ENCODE results near the gene SUGCT. TPM values are rescaled to one million over a fixed set of nuclear protein-coding genes. Genes with fewer than 3 reads are reported as not detected.

Gene SUGCT
- total RNA-seq, 1 donor from 2014 or later: 9.8 TPM

GRCh38 chr7:40282858-40283257 lies 148.1 kb downstream of the SUGCT start:
- Mint-ChIP-seq H3K4me1 (no peaks in the 10 kb centered on the region), H3K27ac (no peak overlapping the region), H3K9me3 (peaks cover 11% of the 10 kb centered on the region)

GRCh38 chr7:40283391-40283790 lies 148.6 kb downstream of the SUGCT start:
- no peak overlapping the region for H3K27ac Mint-ChIP-seq
- no peak for TF ChIP-seq CTCF (IDR thresholded peaks at IDR 0.05; ENCODE audit: unreplicated experiment)

More at GRCh38 chr7:40282858-40283257, 148.1 kb downstream of the SUGCT start:
- Mint-ChIP-seq H3K36me3 (peaks cover 1% of the 10 kb centered on the region), H3K4me3 (no peak overlapping the region), H3K27me3 (ENCODE audit: low read depth) (no peaks in the 10 kb centered on the region)
- no peak for TF ChIP-seq CTCF (IDR thresholded peaks at IDR 0.05; ENCODE audit: unreplicated experiment)
- no peak for DNase-seq (ENCODE audit: low spot score in 2 of 2, unreplicated experiment in 2 of 2)

GRCh38 chr7:40288827-40289226 lies 154.0 kb downstream of the SUGCT start:
- no peak for DNase-seq (ENCODE audit: low spot score in 2 of 2, unreplicated experiment in 2 of 2)
- Mint-ChIP-seq H3K27me3 (ENCODE audit: low read depth) (no peaks in the 10 kb centered on the region), H3K36me3 (peaks cover 1% of the 10 kb centered on the region), H3K27ac (no peak overlapping the region), H3K4me1 (no peaks in the 10 kb centered on the region), H3K9me3 (no peaks in the 10 kb centered on the region), H3K4me3 (no peak overlapping the region)
- no peak for TF ChIP-seq CTCF (IDR thresholded peaks at IDR 0.05; ENCODE audit: unreplicated experiment)

More at GRCh38 chr7:40283391-40283790, 148.6 kb downstream of the SUGCT start:
- no peak for DNase-seq (ENCODE audit: low spot score in 2 of 2, unreplicated experiment in 2 of 2)
- peaks cover 9% of the 10 kb centered on the region for H3K9me3 Mint-ChIP-seq
- H3K27me3 Mint-ChIP-seq (ENCODE audit: low read depth): no peaks in the 10 kb centered on the region
- H3K36me3 Mint-ChIP-seq: peaks cover 1% of the 10 kb centered on the region
- H3K4me1 Mint-ChIP-seq: no peaks in the 10 kb centered on the region
- H3K4me3 Mint-ChIP-seq: no peak overlapping the region

- H3K9me3 Mint-ChIP-seq: no peaks in the 10 kb centered on the region
- H3K27ac Mint-ChIP-seq: peak overlapping the region; percentile 74
- H3K36me3 Mint-ChIP-seq: no peaks in the 10 kb centered on the region
- no peak overlapping the region for H3K4me3 Mint-ChIP-seq
- DNase-seq (ENCODE audit: low spot score in 2 of 2, unreplicated experiment in 2 of 2): no peak
- no peak for TF ChIP-seq CTCF (IDR thresholded peaks at IDR 0.05; ENCODE audit: unreplicated experiment)
- no peaks in the 10 kb centered on the region for H3K27me3 Mint-ChIP-seq (ENCODE audit: low read depth)
- H3K4me1 Mint-ChIP-seq: peaks cover 36% of the 10 kb centered on the region
Measured at GRCh38 chr7:40297741-40298311, 163.0 kb downstream of the SUGCT start.

GRCh38 chr7:40298421-40298820 lies 163.6 kb downstream of the SUGCT start:
- Mint-ChIP-seq H3K27ac (peak overlapping the region; percentile 74), H3K9me3 (no peaks in the 10 kb centered on the region)
- TF ChIP-seq CTCF (IDR thresholded peaks at IDR 0.05; ENCODE audit: unreplicated experiment): no peak

More at GRCh38 chr7:40298421-40298820, 163.6 kb downstream of the SUGCT start:
- no peaks in the 10 kb centered on the region for H3K36me3 Mint-ChIP-seq
- no peaks in the 10 kb centered on the region for H3K27me3 Mint-ChIP-seq (ENCODE audit: low read depth)
- no peak overlapping the region for H3K4me3 Mint-ChIP-seq
- DNase-seq (ENCODE audit: low spot score in 2 of 2, unreplicated experiment in 2 of 2): no peak
- H3K4me1 Mint-ChIP-seq: peaks cover 36% of the 10 kb centered on the region

All from mesothelial cell of epicardium (in vitro differentiated cells).